HEK293 (cell line): Measurements from ENCODE around the gene ZNF25.
"Not testable (repeated sequence)": the region's sequence is repeated elsewhere in the genome, so short reads cannot be mapped to it uniquely, and the experiment has no call there.

Experiments used
- CTCF ChIA-PET: fragments of 350-600 bp; formaldehyde crosslinking; extraction: SDS; loops from one replicate; lab custom pipeline; 2021; ENCODE audit warnings: antibody characterized with exemption; lab: Yijun Ruan, JAX
- POLR2A ChIA-PET: fragments of 300-600 bp; formaldehyde crosslinking; extraction: SDS; loops from one replicate; lab custom pipeline; 2020; ENCODE audit warnings: antibody characterized with exemption, inconsistent platforms; lab: Yijun Ruan, JAX
- H3K27ac ChIP-seq: fragments of 200-500 bp; sonication (Bioruptor generic); 2 replicates; pipeline ENCODE4 v1.5.1; 2014; ENCODE audit warnings: low read depth, low read length, control low read depth, inconsistent platforms; ENCODE audit errors: extremely low read depth
- H3K36me3 ChIP-seq, 2 experiments: fragments of 200-500 bp in 1 of 2; sonication (Bioruptor generic) in 1 of 2; 1 replicate in 1 of 2; 2 replicates in 1 of 2; pipeline ENCODE4 v1.5.1; 2014 to 2017; ENCODE audit warnings: inconsistent platforms in 2 of 2, low read length in 2 of 2; ENCODE audit not compliant: control insufficient read depth in 2 of 2, insufficient read depth in 1 of 2
- H3K4me1 ChIP-seq: fragments of 200-500 bp; sonication (Bioruptor generic); 2 replicates; pipeline ENCODE4 v1.5.1; 2014; ENCODE audit warnings: mild to moderate bottlenecking, low read length, inconsistent platforms; ENCODE audit not compliant: control insufficient read depth, insufficient read depth
- H3K4me3 ChIP-seq: 2 replicates; pipeline ENCODE4 v1.5.1; 2011; ENCODE audit warnings: low read depth, mild to moderate bottlenecking, control low read depth, low read length, moderate library complexity
- H3K9me3 ChIP-seq: fragments of 200-500 bp; sonication (Bioruptor generic); 2 replicates; pipeline ENCODE4 v1.5.1; 2014; ENCODE audit warnings: low read depth, low read length, inconsistent platforms; ENCODE audit not compliant: control insufficient read depth, insufficient read depth
- BCL6B ChIP-seq: fragments of 450-650 bp; formaldehyde crosslinking; IDR thresholded peaks from 2 replicates; pipeline ENCODE4 v1.5.1; 2017; ENCODE audit warnings: missing biosample characterization, missing genetic modification characterization
- HOXD13 ChIP-seq: sonication (generic); formaldehyde crosslinking; IDR thresholded peaks from 2 replicates; pipeline ENCODE4 v1.8.0; 2022; ENCODE audit warnings: missing genetic modification reagents, borderline replicate concordance
- KLF8 ChIP-seq: fragments of 450-650 bp; formaldehyde crosslinking; IDR thresholded peaks from 2 replicates; pipeline ENCODE4 v1.5.1; 2016; ENCODE audit warnings: missing biosample characterization, missing genetic modification characterization
- MZF1 ChIP-seq: fragments of 450-650 bp; formaldehyde crosslinking; IDR thresholded peaks from 2 replicates; pipeline ENCODE4 v1.5.1; 2017; ENCODE audit warnings: missing biosample characterization, missing genetic modification characterization, borderline replicate concordance
- SCRT2 ChIP-seq: fragments of 450-650 bp; formaldehyde crosslinking; IDR thresholded peaks from 2 replicates; pipeline ENCODE4 v1.5.1; 2016; ENCODE audit warnings: missing biosample characterization, missing genetic modification characterization
- ZBTB17 ChIP-seq: fragments of 450-650 bp; formaldehyde crosslinking; IDR thresholded peaks from 2 replicates; pipeline ENCODE4 v1.5.1; 2016; ENCODE audit warnings: missing biosample characterization, missing genetic modification characterization
- ZIC2 ChIP-seq: fragments of 450-650 bp; formaldehyde crosslinking; IDR thresholded peaks from 2 replicates; pipeline ENCODE4 v1.5.1; 2016; ENCODE audit warnings: missing biosample characterization, missing genetic modification characterization
- ZNF138 ChIP-seq: fragments of 450-650 bp; formaldehyde crosslinking; IDR thresholded peaks from 2 replicates; pipeline ENCODE4 v1.5.1; 2016; ENCODE audit warnings: missing biosample characterization, missing genetic modification characterization, borderline replicate concordance
- ZNF354C ChIP-seq: fragments of 450-650 bp; formaldehyde crosslinking; IDR thresholded peaks from 2 replicates; pipeline ENCODE4 v1.5.1; 2016; ENCODE audit warnings: missing biosample characterization, missing genetic modification characterization, low read depth, borderline replicate concordance
- ZNF423 ChIP-seq: fragments of 450-650 bp; formaldehyde crosslinking; IDR thresholded peaks from 2 replicates; pipeline ENCODE4 v1.5.1; 2016; ENCODE audit warnings: missing biosample characterization, missing genetic modification characterization
- ZNF555 ChIP-seq: fragments of 450-650 bp; formaldehyde crosslinking; conservative IDR thresholded peaks from 2 replicates; pipeline ENCODE4 v1.5.1; 2017; ENCODE audit warnings: missing biosample characterization, mild to moderate bottlenecking, missing genetic modification characterization, inconsistent platforms
- ZNF621 ChIP-seq: fragments of 450-650 bp; formaldehyde crosslinking; IDR thresholded peaks from 2 replicates; pipeline ENCODE4 v1.5.1; 2017; ENCODE audit warnings: missing biosample characterization, missing genetic modification characterization
- ZNF629 ChIP-seq: fragments of 450-650 bp; formaldehyde crosslinking; IDR thresholded peaks from 2 replicates; pipeline ENCODE4 v1.5.1; 2017; ENCODE audit warnings: missing biosample characterization, missing genetic modification characterization
- ZNF660 ChIP-seq: fragments of 450-650 bp; IDR thresholded peaks from 2 replicates; pipeline ENCODE4 v1.5.1; 2018; ENCODE audit warnings: missing biosample characterization, mild to moderate bottlenecking, missing genetic modification characterization
- ZNF792 ChIP-seq: fragments of 450-650 bp; formaldehyde crosslinking; IDR thresholded peaks from 2 replicates; pipeline ENCODE4 v1.5.1; 2016; ENCODE audit warnings: missing biosample characterization, missing genetic modification characterization
- ZXDB ChIP-seq: fragments of 450-650 bp; formaldehyde crosslinking; IDR thresholded peaks from 2 replicates; pipeline ENCODE4 v1.5.1; 2016; ENCODE audit warnings: missing biosample characterization, missing genetic modification characterization
- TF ChIP-seq, protein P1 (sequence below): fragments of 450-650 bp; formaldehyde crosslinking; IDR thresholded peaks from 2 replicates; pipeline ENCODE4 v1.5.1; 2016; ENCODE audit warnings: missing biosample characterization, missing genetic modification characterization
- TF ChIP-seq, protein P2 (sequence below): fragments of 450-650 bp; formaldehyde crosslinking; conservative IDR thresholded peaks from 2 replicates; pipeline ENCODE4 v1.5.1; 2016; ENCODE audit warnings: low read depth, missing biosample characterization, missing genetic modification characterization
- TF ChIP-seq, protein P3 (sequence below): IDR thresholded peaks from 2 replicates; pipeline ENCODE4 v1.6.1; 2011; ENCODE audit warnings: mild to moderate bottlenecking, low read depth, low read length, borderline replicate concordance
- TF ChIP-seq, protein P4 (sequence below): fragments of 450-650 bp; formaldehyde crosslinking; IDR thresholded peaks from 2 replicates; pipeline ENCODE4 v1.5.1; 2016; ENCODE audit warnings: missing biosample characterization, missing genetic modification characterization

ZNF25 gene

GRCh38 chr10:38003588-38003987, 27.1 kb upstream of the ZNF25 start:
- no peak overlapping the region for H3K27ac ChIP-seq
- H3K36me3 ChIP-seq = no peaks in the 10 kb centered on the region
- H3K9me3 ChIP-seq = no peaks in the 10 kb centered on the region
- TF ChIP-seq ZIC2 (tag by site-specific recombination) (no peak), ZBTB17 (tag by site-specific recombination) (no peak), ZNF792 (tag by site-specific recombination) (no peak), ZNF423 (tag by site-specific recombination) (no peak), BCL6B (tag by site-specific recombination) (no peak), ZNF621 (tag by site-specific recombination) (no peak), KLF8 (tag by site-specific recombination) (no peak), ZNF629 (no peak), ZNF138 (tag by site-specific recombination) (no peak), ZNF660 (no peak), SCRT2 (tag by site-specific recombination) (no peak)
- TF ChIP-seq, protein P1, sequence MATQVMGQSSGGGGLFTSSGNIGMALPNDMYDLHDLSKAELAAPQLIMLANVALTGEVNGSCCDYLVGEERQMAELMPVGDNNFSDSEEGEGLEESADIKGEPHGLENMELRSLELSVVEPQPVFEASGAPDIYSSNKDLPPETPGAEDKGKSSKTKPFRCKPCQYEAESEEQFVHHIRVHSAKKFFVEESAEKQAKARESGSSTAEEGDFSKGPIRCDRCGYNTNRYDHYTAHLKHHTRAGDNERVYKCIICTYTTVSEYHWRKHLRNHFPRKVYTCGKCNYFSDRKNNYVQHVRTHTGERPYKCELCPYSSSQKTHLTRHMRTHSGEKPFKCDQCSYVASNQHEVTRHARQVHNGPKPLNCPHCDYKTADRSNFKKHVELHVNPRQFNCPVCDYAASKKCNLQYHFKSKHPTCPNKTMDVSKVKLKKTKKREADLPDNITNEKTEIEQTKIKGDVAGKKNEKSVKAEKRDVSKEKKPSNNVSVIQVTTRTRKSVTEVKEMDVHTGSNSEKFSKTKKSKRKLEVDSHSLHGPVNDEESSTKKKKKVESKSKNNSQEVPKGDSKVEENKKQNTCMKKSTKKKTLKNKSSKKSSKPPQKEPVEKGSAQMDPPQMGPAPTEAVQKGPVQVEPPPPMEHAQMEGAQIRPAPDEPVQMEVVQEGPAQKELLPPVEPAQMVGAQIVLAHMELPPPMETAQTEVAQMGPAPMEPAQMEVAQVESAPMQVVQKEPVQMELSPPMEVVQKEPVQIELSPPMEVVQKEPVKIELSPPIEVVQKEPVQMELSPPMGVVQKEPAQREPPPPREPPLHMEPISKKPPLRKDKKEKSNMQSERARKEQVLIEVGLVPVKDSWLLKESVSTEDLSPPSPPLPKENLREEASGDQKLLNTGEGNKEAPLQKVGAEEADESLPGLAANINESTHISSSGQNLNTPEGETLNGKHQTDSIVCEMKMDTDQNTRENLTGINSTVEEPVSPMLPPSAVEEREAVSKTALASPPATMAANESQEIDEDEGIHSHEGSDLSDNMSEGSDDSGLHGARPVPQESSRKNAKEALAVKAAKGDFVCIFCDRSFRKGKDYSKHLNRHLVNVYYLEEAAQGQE (tag by site-specific recombination) = no peak
- H3K4me3 ChIP-seq = no peak overlapping the region
- CTCF ChIA-PET = interaction anchor here (1.6 kb wide), 1 partner anchor 27 kb away, joined by 4 read pairs; no protein-coding TSS in a partner anchor
- H3K4me1 ChIP-seq = no peaks in the 10 kb centered on the region
- POLR2A ChIA-PET = no interaction called here

DNA sequence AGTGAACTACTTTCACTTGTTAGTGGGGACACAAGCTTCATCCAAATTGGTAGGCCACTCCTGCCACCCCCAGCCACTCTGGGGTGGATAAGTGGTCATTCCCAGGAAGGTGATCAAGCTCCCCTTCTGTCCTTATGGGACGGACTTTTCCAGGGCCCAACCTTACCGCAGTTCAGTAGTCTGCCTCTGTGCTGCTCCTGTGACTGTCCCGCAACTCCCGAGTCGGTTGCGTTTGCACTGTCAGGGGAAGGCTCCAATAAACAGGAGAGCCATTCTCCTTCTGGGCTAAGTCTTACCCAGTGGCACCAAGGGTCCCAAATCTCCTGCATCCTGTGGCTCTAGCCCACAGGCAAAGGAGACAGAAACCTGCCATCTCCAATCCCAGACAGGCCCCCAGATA, 26.6 kb upstream of the ZNF25 start:
- H3K4me1 ChIP-seq = no peaks in the 10 kb centered on the region
- no peak for TF ChIP-seq ZNF354C (tag by site-specific recombination)
- TF ChIP-seq, protein P2, sequence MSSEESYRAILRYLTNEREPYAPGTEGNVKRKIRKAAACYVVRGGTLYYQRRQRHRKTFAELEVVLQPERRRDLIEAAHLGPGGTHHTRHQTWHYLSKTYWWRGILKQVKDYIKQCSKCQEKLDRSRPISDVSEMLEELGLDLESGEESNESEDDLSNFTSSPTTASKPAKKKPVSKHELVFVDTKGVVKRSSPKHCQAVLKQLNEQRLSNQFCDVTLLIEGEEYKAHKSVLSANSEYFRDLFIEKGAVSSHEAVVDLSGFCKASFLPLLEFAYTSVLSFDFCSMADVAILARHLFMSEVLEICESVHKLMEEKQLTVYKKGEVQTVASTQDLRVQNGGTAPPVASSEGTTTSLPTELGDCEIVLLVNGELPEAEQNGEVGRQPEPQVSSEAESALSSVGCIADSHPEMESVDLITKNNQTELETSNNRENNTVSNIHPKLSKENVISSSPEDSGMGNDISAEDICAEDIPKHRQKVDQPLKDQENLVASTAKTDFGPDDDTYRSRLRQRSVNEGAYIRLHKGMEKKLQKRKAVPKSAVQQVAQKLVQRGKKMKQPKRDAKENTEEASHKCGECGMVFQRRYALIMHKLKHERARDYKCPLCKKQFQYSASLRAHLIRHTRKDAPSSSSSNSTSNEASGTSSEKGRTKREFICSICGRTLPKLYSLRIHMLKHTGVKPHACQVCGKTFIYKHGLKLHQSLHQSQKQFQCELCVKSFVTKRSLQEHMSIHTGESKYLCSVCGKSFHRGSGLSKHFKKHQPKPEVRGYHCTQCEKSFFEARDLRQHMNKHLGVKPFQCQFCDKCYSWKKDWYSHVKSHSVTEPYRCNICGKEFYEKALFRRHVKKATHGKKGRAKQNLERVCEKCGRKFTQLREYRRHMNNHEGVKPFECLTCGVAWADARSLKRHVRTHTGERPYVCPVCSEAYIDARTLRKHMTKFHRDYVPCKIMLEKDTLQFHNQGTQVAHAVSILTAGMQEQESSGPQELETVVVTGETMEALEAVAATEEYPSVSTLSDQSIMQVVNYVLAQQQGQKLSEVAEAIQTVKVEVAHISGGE = no peak
- TF ChIP-seq, protein P3, sequence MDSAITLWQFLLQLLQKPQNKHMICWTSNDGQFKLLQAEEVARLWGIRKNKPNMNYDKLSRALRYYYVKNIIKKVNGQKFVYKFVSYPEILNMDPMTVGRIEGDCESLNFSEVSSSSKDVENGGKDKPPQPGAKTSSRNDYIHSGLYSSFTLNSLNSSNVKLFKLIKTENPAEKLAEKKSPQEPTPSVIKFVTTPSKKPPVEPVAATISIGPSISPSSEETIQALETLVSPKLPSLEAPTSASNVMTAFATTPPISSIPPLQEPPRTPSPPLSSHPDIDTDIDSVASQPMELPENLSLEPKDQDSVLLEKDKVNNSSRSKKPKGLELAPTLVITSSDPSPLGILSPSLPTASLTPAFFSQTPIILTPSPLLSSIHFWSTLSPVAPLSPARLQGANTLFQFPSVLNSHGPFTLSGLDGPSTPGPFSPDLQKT = no peak
- TF ChIP-seq ZXDB (tag by site-specific recombination) = no peak
- TF ChIP-seq ZNF555 = no peak
- TF ChIP-seq ZNF423 (tag by site-specific recombination) = no peak
- no peak for TF ChIP-seq MZF1
- no peak for TF ChIP-seq HOXD13 (CRISPR knock-in tag)
- TF ChIP-seq, protein P4, sequence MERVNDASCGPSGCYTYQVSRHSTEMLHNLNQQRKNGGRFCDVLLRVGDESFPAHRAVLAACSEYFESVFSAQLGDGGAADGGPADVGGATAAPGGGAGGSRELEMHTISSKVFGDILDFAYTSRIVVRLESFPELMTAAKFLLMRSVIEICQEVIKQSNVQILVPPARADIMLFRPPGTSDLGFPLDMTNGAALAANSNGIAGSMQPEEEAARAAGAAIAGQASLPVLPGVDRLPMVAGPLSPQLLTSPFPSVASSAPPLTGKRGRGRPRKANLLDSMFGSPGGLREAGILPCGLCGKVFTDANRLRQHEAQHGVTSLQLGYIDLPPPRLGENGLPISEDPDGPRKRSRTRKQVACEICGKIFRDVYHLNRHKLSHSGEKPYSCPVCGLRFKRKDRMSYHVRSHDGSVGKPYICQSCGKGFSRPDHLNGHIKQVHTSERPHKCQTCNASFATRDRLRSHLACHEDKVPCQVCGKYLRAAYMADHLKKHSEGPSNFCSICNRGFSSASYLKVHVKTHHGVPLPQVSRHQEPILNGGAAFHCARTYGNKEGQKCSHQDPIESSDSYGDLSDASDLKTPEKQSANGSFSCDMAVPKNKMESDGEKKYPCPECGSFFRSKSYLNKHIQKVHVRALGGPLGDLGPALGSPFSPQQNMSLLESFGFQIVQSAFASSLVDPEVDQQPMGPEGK (tag by site-specific recombination) = no peak
- CTCF ChIA-PET = interaction anchor here (1.6 kb wide), 1 partner anchor 26 kb away, joined by 4 read pairs; no protein-coding TSS in a partner anchor
- H3K36me3 ChIP-seq = no peaks in the 10 kb centered on the region
- no peaks in the 10 kb centered on the region for H3K9me3 ChIP-seq
- no peak overlapping the region for H3K27ac ChIP-seq
- H3K4me3 ChIP-seq = no peak overlapping the region
- POLR2A ChIA-PET = no interaction called here

GRCh38 chr10:38000474-38000873, 24.0 kb upstream of the ZNF25 start:
- POLR2A ChIA-PET, H3K27ac ChIP-seq, CTCF ChIA-PET, H3K36me3 ChIP-seq, H3K9me3 ChIP-seq, H3K4me1 ChIP-seq, H3K4me3 ChIP-seq: not testable (repeated sequence)
